ENCODE measurements around the gene RFLNA.

DNA sequence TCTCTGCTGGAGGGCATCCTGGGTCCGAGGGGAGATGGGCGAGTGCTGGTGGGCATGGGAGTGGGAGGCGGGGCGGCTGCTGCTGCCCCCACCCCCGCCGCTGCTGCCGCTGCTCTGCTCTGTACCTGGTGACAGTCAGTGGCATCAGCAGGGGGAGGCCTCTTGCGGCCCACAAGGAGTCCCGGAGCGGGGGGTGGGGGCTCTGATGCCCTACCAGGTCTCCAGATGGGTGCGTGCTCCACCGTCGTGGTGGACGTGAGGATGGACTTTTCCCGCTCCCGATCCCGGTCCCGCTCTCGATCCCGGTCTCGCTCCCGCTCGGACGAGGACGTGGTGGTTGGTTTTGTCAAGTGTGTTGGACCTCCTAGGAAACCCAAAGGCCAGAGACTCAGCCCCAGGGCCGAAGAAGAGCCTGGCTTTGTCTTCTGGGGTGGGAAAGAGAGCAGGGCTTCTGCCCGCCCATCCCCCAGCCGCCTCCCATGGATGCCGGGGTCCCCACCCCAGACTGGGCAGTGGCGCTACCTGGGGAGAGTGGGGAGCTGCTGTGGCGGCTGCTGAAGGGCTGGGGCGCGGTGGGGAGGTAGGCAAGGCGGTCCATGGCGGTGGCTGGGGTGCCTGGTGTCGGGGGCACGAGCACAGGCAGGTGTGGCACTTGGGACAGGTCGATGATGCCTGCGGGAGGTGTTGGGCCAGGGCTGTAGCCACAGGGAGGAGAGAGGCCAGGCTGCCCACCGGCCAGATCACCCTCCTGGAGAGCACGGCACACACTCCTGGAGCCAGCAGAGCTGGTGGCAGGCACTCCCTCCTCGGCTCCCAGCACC, 45.4 kb downstream of the RFLNA start:
- TF ChIP-seq, protein P1, sequence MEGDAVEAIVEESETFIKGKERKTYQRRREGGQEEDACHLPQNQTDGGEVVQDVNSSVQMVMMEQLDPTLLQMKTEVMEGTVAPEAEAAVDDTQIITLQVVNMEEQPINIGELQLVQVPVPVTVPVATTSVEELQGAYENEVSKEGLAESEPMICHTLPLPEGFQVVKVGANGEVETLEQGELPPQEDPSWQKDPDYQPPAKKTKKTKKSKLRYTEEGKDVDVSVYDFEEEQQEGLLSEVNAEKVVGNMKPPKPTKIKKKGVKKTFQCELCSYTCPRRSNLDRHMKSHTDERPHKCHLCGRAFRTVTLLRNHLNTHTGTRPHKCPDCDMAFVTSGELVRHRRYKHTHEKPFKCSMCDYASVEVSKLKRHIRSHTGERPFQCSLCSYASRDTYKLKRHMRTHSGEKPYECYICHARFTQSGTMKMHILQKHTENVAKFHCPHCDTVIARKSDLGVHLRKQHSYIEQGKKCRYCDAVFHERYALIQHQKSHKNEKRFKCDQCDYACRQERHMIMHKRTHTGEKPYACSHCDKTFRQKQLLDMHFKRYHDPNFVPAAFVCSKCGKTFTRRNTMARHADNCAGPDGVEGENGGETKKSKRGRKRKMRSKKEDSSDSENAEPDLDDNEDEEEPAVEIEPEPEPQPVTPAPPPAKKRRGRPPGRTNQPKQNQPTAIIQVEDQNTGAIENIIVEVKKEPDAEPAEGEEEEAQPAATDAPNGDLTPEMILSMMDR (conservative IDR thresholded peaks at IDR 0.05), result no peak
- TF ChIP-seq ZFX (IDR thresholded peaks at IDR 0.05), result no peak
